SU-DHL-6 (cell line): Measurements from ENCODE around the gene ZDHHC20.

Source experiments
- H2AFZ ChIP-seq: fragments of 200-600 bp; sonication (generic); 2 replicates; pipeline ENCODE4 v1.6.1; 2014; ENCODE audit warnings: low read depth, mild to moderate bottlenecking, moderate library complexity, mixed read lengths, antibody characterized with exemption, low read length; ENCODE audit not compliant: severe bottlenecking
- H3F3A ChIP-seq: fragments of 200-600 bp; shearing (Covaris generic); 2 replicates; pipeline ENCODE4 v1.6.0; 2016; ENCODE audit warnings: antibody characterized with exemption, mild to moderate bottlenecking; ENCODE audit not compliant: insufficient read depth
- H3K27ac ChIP-seq: fragments of 200-600 bp; sonication (generic); 2 replicates; pipeline ENCODE4 v1.5.1; 2016; ENCODE audit warnings: low read depth, mild to moderate bottlenecking, low read length, moderate library complexity, mixed read lengths
- H3K27me3 ChIP-seq: fragments of 200-600 bp; sonication (generic), shearing (Covaris generic); 2 replicates; pipeline ENCODE4 v1.6.0; 2014; ENCODE audit warnings: mild to moderate bottlenecking, low read length
- H3K36me3 ChIP-seq: fragments of 200-600 bp; sonication (generic); 2 replicates; pipeline ENCODE4 v1.6.1; 2014; ENCODE audit warnings: mild to moderate bottlenecking, low read length, mixed read lengths
- H3K4me2 ChIP-seq: fragments of 300-600, 200-600 bp; shearing (Covaris generic), sonication (generic); 2 replicates; pipeline ENCODE4 v1.6.0; 2014; ENCODE audit warnings: low read length, low read depth, mild to moderate bottlenecking; ENCODE audit not compliant: poor library complexity, severe bottlenecking
- H3K4me3 ChIP-seq: fragments of 200-600 bp; sonication (generic); 2 replicates; pipeline ENCODE4 v1.5.1; 2014; ENCODE audit warnings: antibody characterized with exemption, low read length, mild to moderate bottlenecking, mixed read lengths; ENCODE audit not compliant: insufficient read depth, poor library complexity, severe bottlenecking
- H3K79me2 ChIP-seq: fragments of 200-600 bp; sonication (generic); 2 replicates; pipeline ENCODE4 v1.6.1; 2014; ENCODE audit warnings: mild to moderate bottlenecking, low read length, moderate library complexity; ENCODE audit not compliant: insufficient read depth
- H3K9ac ChIP-seq: fragments of 200-600 bp; sonication (generic); 2 replicates; pipeline ENCODE4 v1.7.0; 2014; ENCODE audit warnings: mild to moderate bottlenecking, low read length
- H3K9me2 ChIP-seq: fragments of 200-600 bp; sonication (generic); replicated peaks from 2 replicates; pipeline ENCODE4 v1.6.1; 2014; ENCODE audit warnings: low read length; ENCODE audit not compliant: insufficient read depth
- H3K9me3 ChIP-seq: fragments of 200-600 bp; sonication (generic); 2 replicates; pipeline ENCODE4 v1.6.1; 2014; ENCODE audit warnings: low read length, mixed read lengths; ENCODE audit not compliant: insufficient read depth
- H4K20me1 ChIP-seq: fragments of 200-600 bp; sonication (generic); 2 replicates; pipeline ENCODE4 v1.6.1; 2014; ENCODE audit warnings: low read depth, mild to moderate bottlenecking, antibody characterized with exemption, low read length, moderate library complexity, mixed read lengths
- EZH2phosphoT487 ChIP-seq: fragments of 200-600 bp; sonication (generic), shearing (Covaris generic); conservative IDR thresholded peaks from 2 replicates; pipeline ENCODE4 v1.6.1; 2018; ENCODE audit warnings: mild to moderate bottlenecking, antibody characterized with exemption, low read length, moderate library complexity, mixed read lengths
- TF ChIP-seq, protein P1 (sequence below): fragments of 200-600 bp; sonication (generic); IDR thresholded peaks from one replicate; pipeline ENCODE4 v1.5.1; 2017; ENCODE audit warnings: antibody characterized with exemption, mild to moderate bottlenecking, low read length, moderate library complexity; ENCODE audit not compliant: insufficient read depth, poor library complexity, severe bottlenecking

The ZDHHC20 gene

GRCh38 chr13:21443171-21443570 is 15.9 kb downstream of the ZDHHC20 start:
- peaks cover 87% of the 10 kb centered on the region for H3K79me2 ChIP-seq
- H3K4me2 ChIP-seq, result no peak overlapping the region
- peaks cover 31% of the 10 kb centered on the region for H4K20me1 ChIP-seq
- H2AFZ ChIP-seq, result no peak overlapping the region
- no peak overlapping the region for H3K9ac ChIP-seq
- no peak for TF ChIP-seq EZH2phosphoT487
- TF ChIP-seq, protein P1, sequence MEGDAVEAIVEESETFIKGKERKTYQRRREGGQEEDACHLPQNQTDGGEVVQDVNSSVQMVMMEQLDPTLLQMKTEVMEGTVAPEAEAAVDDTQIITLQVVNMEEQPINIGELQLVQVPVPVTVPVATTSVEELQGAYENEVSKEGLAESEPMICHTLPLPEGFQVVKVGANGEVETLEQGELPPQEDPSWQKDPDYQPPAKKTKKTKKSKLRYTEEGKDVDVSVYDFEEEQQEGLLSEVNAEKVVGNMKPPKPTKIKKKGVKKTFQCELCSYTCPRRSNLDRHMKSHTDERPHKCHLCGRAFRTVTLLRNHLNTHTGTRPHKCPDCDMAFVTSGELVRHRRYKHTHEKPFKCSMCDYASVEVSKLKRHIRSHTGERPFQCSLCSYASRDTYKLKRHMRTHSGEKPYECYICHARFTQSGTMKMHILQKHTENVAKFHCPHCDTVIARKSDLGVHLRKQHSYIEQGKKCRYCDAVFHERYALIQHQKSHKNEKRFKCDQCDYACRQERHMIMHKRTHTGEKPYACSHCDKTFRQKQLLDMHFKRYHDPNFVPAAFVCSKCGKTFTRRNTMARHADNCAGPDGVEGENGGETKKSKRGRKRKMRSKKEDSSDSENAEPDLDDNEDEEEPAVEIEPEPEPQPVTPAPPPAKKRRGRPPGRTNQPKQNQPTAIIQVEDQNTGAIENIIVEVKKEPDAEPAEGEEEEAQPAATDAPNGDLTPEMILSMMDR, result no peak
- H3F3A ChIP-seq, result peaks cover 3% of the 10 kb centered on the region; the same call in 1 of the 2 replicates
- no peaks in the 10 kb centered on the region for H3K27me3 ChIP-seq
- H3K36me3 ChIP-seq, result no peaks in the 10 kb centered on the region
- H3K27ac ChIP-seq, result no peak overlapping the region
- H3K4me3 ChIP-seq, result no peak overlapping the region
- H3K9me3 ChIP-seq, result no peaks in the 10 kb centered on the region
- H3K9me2 ChIP-seq, result no peaks in the 10 kb centered on the region

GRCh38 chr13:21436582-21436981 is 22.5 kb downstream of the ZDHHC20 start:
- Histone ChIP-seq H3K36me3 (0 out of 2 replicates have a peak, but pooled peaks cover 5% of the 10 kb centered on the region), H2AFZ (no peak overlapping the region), H3K9me2 (no peaks in the 10 kb centered on the region), H3K4me2 (no peak overlapping the region), H3F3A (no peaks in the 10 kb centered on the region; the same call in 1 of the 2 replicates), H3K4me3 (no peak overlapping the region), H3K79me2 (peaks cover 95% of the 10 kb centered on the region), H3K9ac (no peak overlapping the region), H4K20me1 (peaks cover 6% of the 10 kb centered on the region; the same call in 1 of the 2 replicates), H3K9me3 (no peaks in the 10 kb centered on the region), H3K27me3 (no peaks in the 10 kb centered on the region), H3K27ac (no peak overlapping the region)
- TF ChIP-seq, protein P1, result no peak
- no peak for TF ChIP-seq EZH2phosphoT487

DNA sequence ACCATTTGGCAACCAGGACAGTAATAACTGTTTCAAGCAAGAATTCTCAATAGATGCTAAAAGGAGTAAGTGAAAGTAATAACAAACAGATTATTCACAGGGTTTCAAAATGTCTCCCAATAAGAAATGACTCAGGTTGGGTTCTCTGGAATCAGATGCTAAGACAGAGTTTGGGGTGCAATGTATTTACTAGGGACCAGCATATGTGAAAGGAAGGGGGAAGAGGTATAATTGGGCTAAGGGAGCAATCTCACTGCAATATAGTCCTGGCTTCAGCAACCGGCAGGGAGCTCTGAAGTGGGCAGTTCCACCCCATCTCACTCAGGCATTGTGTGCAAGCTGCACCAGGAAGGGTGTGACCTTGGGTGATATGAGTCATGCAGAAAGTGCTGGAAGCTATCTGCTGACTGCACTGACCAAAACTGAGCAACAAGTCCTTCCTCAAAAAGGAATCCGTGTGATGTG is 23.4 kb downstream of the ZDHHC20 start:
- H3K4me2 ChIP-seq, result no peak overlapping the region
- peaks cover 2% of the 10 kb centered on the region; the same call in 1 of the 2 replicates for H4K20me1 ChIP-seq
- H2AFZ ChIP-seq, result no peak overlapping the region
- no peaks in the 10 kb centered on the region for H3K9me2 ChIP-seq
- H3K27me3 ChIP-seq, result no peaks in the 10 kb centered on the region
- H3F3A ChIP-seq, result no peaks in the 10 kb centered on the region
- no peaks in the 10 kb centered on the region for H3K9me3 ChIP-seq
- H3K9ac ChIP-seq, result no peak overlapping the region
- H3K79me2 ChIP-seq, result peaks cover 95% of the 10 kb centered on the region
- H3K27ac ChIP-seq, result no peak overlapping the region
- TF ChIP-seq, protein P1, result no peak
- TF ChIP-seq EZH2phosphoT487, result no peak
- no peak overlapping the region for H3K4me3 ChIP-seq
- H3K36me3 ChIP-seq, result 0 out of 2 replicates have a peak, but pooled peaks cover 5% of the 10 kb centered on the region
